WTC11 (cell line): ENCODE data around the gene GSTO2. TPM values are rescaled to one million over a fixed set of nuclear protein-coding genes. Genes with fewer than 3 reads are reported as not detected.

ENCODE experiments used
- ATAC-seq: fragments of 200-7000 bp; cut with Tn5 transposase; 2 replicates; pipeline ENCODE4 v1.10.0; 2021; ENCODE audit warnings: mild to moderate bottlenecking, moderate library complexity
- CTCF ChIA-PET: fragments of 300-600 bp; sonication (Branson Sonifier 250); formaldehyde crosslinking; loops from one replicate; lab custom pipeline; 2021; ENCODE audit warnings: antibody characterized with exemption; lab: Charles Lee
- POLR2A ChIA-PET: fragments of 350-600 bp; sonication (Branson Sonifier 250); formaldehyde crosslinking; loops from one replicate; lab custom pipeline; 2021; ENCODE audit warnings: antibody characterized with exemption; lab: Charles Lee
- DNase-seq: peaks from one replicate; pipeline ENCODE4 v3.0.0; 2021; ENCODE audit warnings: low spot score
- H3K27ac Mint-ChIP-seq: 2 replicates; pipeline ENCODE4 v1.8.0; 2021; ENCODE audit warnings: mixed read lengths
- H3K27me3 Mint-ChIP-seq: 2 replicates; pipeline ENCODE4 v1.8.0; 2021; ENCODE audit warnings: low read depth, mild to moderate bottlenecking, moderate library complexity, mixed read lengths
- H3K36me3 Mint-ChIP-seq: 2 replicates; pipeline ENCODE4 v1.8.0; 2021; ENCODE audit warnings: mixed read lengths
- H3K4me1 Mint-ChIP-seq: 2 replicates; pipeline ENCODE4 v1.8.0; 2022; ENCODE audit warnings: mixed read lengths
- H3K4me3 Mint-ChIP-seq: 2 replicates; pipeline ENCODE4 v1.8.0; 2021; ENCODE audit warnings: mild to moderate bottlenecking, moderate library complexity, mixed read lengths
- H3K9me3 Mint-ChIP-seq: 2 replicates; pipeline ENCODE4 v1.8.0; 2021; ENCODE audit warnings: mixed read lengths
- ATF1 ChIP-seq: sonication (generic); formaldehyde crosslinking; IDR thresholded peaks from 2 replicates; pipeline ENCODE4 v1.8.1; 2023; ENCODE audit warnings: mild to moderate bottlenecking, moderate library complexity, missing genetic modification reagents
- CREB1 ChIP-seq: sonication (generic); formaldehyde crosslinking; IDR thresholded peaks from 2 replicates; pipeline ENCODE4 v1.8.0; 2023; ENCODE audit warnings: mild to moderate bottlenecking, missing genetic modification reagents
- CTCF ChIP-seq: fragments of 200-600 bp; IDR thresholded peaks from 2 replicates; pipeline ENCODE4 v1.8.0; 2022; ENCODE audit warnings: antibody characterized with exemption
- FOXP1 ChIP-seq: sonication (generic); formaldehyde crosslinking; IDR thresholded peaks from 2 replicates; pipeline ENCODE4 v1.8.0; 2022; ENCODE audit warnings: missing genetic modification reagents, mild to moderate bottlenecking, moderate library complexity, borderline replicate concordance
- GTF2I ChIP-seq: fragments of 250-450 bp; sonication (Bioruptor Pico); conservative IDR thresholded peaks from 2 replicates; pipeline ENCODE4 v1.4.0; 2021; ENCODE audit warnings: mild to moderate bottlenecking
- JAZF1 ChIP-seq: fragments of 250-450 bp; sonication (Bioruptor Pico); IDR thresholded peaks from 2 replicates; pipeline ENCODE4 v1.9.0; 2021; ENCODE audit warnings: moderate library complexity, mild to moderate bottlenecking, inconsistent platforms
- MXD4 ChIP-seq: fragments of 250-450 bp; sonication (Bioruptor Pico); IDR thresholded peaks from 2 replicates; pipeline ENCODE4 v1.8.0; 2021; ENCODE audit warnings: mild to moderate bottlenecking, moderate library complexity, borderline replicate concordance
- MYBL2 ChIP-seq: sonication (generic); formaldehyde crosslinking; IDR thresholded peaks from 2 replicates; pipeline ENCODE4 v1.8.1; 2023; ENCODE audit warnings: mild to moderate bottlenecking, moderate library complexity, missing genetic modification reagents
- NR3C1 ChIP-seq: sonication (generic); formaldehyde crosslinking; conservative IDR thresholded peaks from 2 replicates; pipeline ENCODE4 v1.8.1; 2023; ENCODE audit warnings: low read depth, mild to moderate bottlenecking, missing genetic modification reagents
- ZNF138 ChIP-seq: sonication (generic); formaldehyde crosslinking; conservative IDR thresholded peaks from 2 replicates; pipeline ENCODE4 v1.8.1; 2022; ENCODE audit warnings: mild to moderate bottlenecking, moderate library complexity, missing genetic modification reagents
- ZNF232 ChIP-seq: sonication (generic); formaldehyde crosslinking; IDR thresholded peaks from 2 replicates; pipeline ENCODE4 v1.8.0; 2022; ENCODE audit warnings: mild to moderate bottlenecking, missing genetic modification reagents
- ZNF416 ChIP-seq: fragments of 250-450 bp; sonication (Bioruptor Pico); IDR thresholded peaks from 2 replicates; pipeline ENCODE4 v1.9.0; 2021; ENCODE audit warnings: mild to moderate bottlenecking, inconsistent platforms
- ZNF425 ChIP-seq: fragments of 250-450 bp; sonication (Bioruptor Pico); conservative IDR thresholded peaks from 2 replicates; pipeline ENCODE4 v1.9.0; 2021; ENCODE audit warnings: mild to moderate bottlenecking
- total RNA-seq: library from RNA; stranded (reverse); gene quantifications from 3 replicates; pipeline ENCODE4 v1.2.3, GENCODE V29; 2021
- TF ChIP-seq, protein P1 (sequence below): sonication (generic); formaldehyde crosslinking; IDR thresholded peaks from 2 replicates; pipeline ENCODE4 v1.8.1; 2023; ENCODE audit warnings: mild to moderate bottlenecking, moderate library complexity, missing genetic modification reagents
- TF ChIP-seq, protein P2 (sequence below): sonication (generic); formaldehyde crosslinking; IDR thresholded peaks from 2 replicates; pipeline ENCODE4 v1.8.1; 2022; ENCODE audit warnings: missing genetic modification reagents, borderline replicate concordance
- TF ChIP-seq, protein P3 (sequence below): sonication (generic); formaldehyde crosslinking; IDR thresholded peaks from 2 replicates; pipeline ENCODE4 v1.8.0; 2022; ENCODE audit warnings: mild to moderate bottlenecking, missing genetic modification reagents
- TF ChIP-seq, protein P4 (sequence below): sonication (generic); formaldehyde crosslinking; IDR thresholded peaks from 2 replicates; pipeline ENCODE4 v1.8.1; 2023; ENCODE audit warnings: mild to moderate bottlenecking, missing genetic modification reagents, moderate library complexity

GSTO2 gene
- total RNA-seq, 1 experiment from 2014 or later: 10.7 TPM

DNA sequence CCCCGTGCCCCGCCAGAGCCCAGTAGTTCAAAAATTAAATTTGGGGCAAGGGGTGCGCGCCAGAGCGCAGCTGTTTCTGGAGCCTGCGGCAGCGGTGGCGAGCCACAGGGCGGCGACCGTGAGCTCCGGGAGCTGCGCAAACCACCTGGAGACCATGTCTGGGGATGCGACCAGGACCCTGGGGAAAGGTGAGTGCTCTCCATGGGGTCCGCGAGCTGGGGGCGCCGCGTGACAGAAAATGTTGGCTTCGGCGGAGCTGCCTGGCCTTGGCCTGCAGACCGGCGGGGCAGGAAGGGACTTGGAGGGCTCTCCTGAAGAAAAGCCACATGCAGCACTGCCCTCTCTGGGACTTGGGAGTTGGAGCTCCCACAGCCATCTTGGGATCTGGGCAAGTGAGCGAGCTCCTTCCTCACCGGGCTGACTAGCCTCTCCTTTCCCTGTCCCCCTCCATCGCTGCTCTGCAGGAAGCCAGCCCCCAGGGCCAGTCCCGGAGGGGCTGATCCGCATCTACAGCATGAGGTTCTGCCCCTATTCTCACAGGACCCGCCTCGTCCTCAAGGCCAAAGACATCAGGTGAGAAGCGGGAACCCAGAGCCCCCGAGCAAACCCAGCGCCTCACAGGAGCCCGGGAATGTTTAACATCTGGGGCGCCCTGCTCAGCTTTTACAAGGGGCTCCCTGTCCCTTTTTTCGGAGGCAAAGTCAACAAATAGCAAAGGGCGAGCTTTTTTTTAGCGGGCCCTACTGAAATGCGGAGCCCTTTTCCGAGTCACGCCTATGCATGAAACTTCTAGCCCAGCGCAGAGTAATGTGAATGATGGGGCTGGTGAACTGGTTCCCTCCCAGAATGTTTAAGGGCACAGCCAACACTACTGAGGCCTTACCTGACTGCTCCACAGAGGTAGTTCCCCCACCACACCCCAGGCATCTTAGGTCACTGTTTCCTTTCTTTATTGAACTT, 6.1 kb downstream of the GSTO2 start (continued):
- TF ChIP-seq, protein P1, sequence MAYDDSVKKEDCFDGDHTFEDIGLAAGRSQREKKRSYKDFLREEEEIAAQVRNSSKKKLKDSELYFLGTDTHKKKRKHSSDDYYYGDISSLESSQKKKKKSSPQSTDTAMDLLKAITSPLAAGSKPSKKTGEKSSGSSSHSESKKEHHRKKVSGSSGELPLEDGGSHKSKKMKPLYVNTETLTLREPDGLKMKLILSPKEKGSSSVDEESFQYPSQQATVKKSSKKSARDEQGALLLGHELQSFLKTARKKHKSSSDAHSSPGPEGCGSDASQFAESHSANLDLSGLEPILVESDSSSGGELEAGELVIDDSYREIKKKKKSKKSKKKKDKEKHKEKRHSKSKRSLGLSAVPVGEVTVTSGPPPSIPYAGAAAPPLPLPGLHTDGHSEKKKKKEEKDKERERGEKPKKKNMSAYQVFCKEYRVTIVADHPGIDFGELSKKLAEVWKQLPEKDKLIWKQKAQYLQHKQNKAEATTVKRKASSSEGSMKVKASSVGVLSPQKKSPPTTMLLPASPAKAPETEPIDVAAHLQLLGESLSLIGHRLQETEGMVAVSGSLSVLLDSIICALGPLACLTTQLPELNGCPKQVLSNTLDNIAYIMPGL (CRISPR knock-in tag): peak; percentile 86; the same call in 1 of the 2 replicates

GRCh38 chr10:104276192-104276591, 7.2 kb downstream of the GSTO2 start:
- Mint-ChIP-seq H3K4me1 (peaks cover 10% of the 10 kb centered on the region), H3K27ac (no peak overlapping the region), H3K4me3 (no peak overlapping the region), H3K27me3 (peaks cover 12% of the 10 kb centered on the region), H3K9me3 (no peaks in the 10 kb centered on the region), H3K36me3 (peaks cover 3% of the 10 kb centered on the region; the same call in 1 of the 2 replicates)
- ChIA-PET CTCF (interaction anchor here (1.5 to 8.8 kb wide), 5 partner anchors 19 to 389 kb away, joined by 4 to 126 read pairs (median 40); partner anchors contain the start of gene CFAP58), POLR2A (no interaction called here)
- TF ChIP-seq, protein P2, sequence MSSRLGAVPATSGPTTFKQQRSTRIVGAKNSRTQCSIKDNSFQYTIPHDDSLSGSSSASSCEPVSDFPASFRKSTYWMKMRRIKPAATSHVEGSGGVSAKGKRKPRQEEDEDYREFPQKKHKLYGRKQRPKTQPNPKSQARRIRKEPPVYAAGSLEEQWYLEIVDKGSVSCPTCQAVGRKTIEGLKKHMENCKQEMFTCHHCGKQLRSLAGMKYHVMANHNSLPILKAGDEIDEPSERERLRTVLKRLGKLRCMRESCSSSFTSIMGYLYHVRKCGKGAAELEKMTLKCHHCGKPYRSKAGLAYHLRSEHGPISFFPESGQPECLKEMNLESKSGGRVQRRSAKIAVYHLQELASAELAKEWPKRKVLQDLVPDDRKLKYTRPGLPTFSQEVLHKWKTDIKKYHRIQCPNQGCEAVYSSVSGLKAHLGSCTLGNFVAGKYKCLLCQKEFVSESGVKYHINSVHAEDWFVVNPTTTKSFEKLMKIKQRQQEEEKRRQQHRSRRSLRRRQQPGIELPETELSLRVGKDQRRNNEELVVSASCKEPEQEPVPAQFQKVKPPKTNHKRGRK: no peak
- TF ChIP-seq, protein P3, sequence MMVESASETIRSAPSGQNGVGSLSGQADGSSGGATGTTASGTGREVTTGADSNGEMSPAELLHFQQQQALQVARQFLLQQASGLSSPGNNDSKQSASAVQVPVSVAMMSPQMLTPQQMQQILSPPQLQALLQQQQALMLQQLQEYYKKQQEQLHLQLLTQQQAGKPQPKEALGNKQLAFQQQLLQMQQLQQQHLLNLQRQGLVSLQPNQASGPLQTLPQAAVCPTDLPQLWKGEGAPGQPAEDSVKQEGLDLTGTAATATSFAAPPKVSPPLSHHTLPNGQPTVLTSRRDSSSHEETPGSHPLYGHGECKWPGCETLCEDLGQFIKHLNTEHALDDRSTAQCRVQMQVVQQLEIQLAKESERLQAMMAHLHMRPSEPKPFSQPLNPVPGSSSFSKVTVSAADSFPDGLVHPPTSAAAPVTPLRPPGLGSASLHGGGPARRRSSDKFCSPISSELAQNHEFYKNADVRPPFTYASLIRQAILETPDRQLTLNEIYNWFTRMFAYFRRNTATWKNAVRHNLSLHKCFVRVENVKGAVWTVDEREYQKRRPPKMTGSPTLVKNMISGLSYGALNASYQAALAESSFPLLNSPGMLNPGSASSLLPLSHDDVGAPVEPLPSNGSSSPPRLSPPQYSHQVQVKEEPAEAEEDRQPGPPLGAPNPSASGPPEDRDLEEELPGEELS (CRISPR knock-in tag): no peak
- no peak for TF ChIP-seq ZNF138
- TF ChIP-seq ZNF232 (CRISPR knock-in tag): no peak
- TF ChIP-seq MXD4: no peak
- TF ChIP-seq ATF1: no peak
- TF ChIP-seq CREB1 (CRISPR knock-in tag): no peak
- no peak for TF ChIP-seq JAZF1
- TF ChIP-seq, protein P4, sequence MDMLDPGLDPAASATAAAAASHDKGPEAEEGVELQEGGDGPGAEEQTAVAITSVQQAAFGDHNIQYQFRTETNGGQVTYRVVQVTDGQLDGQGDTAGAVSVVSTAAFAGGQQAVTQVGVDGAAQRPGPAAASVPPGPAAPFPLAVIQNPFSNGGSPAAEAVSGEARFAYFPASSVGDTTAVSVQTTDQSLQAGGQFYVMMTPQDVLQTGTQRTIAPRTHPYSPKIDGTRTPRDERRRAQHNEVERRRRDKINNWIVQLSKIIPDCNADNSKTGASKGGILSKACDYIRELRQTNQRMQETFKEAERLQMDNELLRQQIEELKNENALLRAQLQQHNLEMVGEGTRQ: no peak
- TF ChIP-seq ZNF416 (CRISPR knock-in tag): no peak
- TF ChIP-seq MYBL2 (CRISPR knock-in tag): no peak
- ATAC-seq: no peak
- DNase-seq: no peak

GRCh38 chr10:104277785-104278184, 8.8 kb downstream of the GSTO2 start:
- Mint-ChIP-seq H3K36me3 (peaks cover 3% of the 10 kb centered on the region; the same call in 1 of the 2 replicates), H3K9me3 (no peaks in the 10 kb centered on the region), H3K4me3 (no peak overlapping the region), H3K27me3 (peaks cover 12% of the 10 kb centered on the region), H3K4me1 (peaks cover 10% of the 10 kb centered on the region), H3K27ac (no peak overlapping the region)
- TF ChIP-seq, protein P1 (CRISPR knock-in tag): no peak
- TF ChIP-seq NR3C1 (CRISPR knock-in tag) (no peak), FOXP1 (CRISPR knock-in tag) (no peak), CTCF (no peak), JAZF1 (no peak), GTF2I (CRISPR knock-in tag) (no peak), ZNF425 (CRISPR knock-in tag) (no peak)
- TF ChIP-seq, protein P4: no peak
- POLR2A ChIA-PET: no interaction called here
- DNase-seq: no peak
- ATAC-seq: no peak
- CTCF ChIA-PET: interaction anchor here (2.2 to 8.8 kb wide), 2 partner anchors 17 to 29 kb away, joined by 6 to 126 read pairs; no protein-coding TSS in a partner anchor
